Gastroesophageal sphincter (tissue), 3 donors: Measurements from ENCODE around the gene ZNF439.

Source experiments
- CTCF ChIP-seq, 4 experiments: fragments of 200-600 bp in 2 of 4; fragments of 450-650 bp in 2 of 4; sonication (generic) in 1 of 4; IDR thresholded peaks; one replicate each; pipeline ENCODE4 v1.5.1; 2017 to 2019; ENCODE audit warnings: antibody characterized with exemption in 4 of 4, mild to moderate bottlenecking in 2 of 4, moderate library complexity in 2 of 4
- EP300 ChIP-seq: sonication (generic); formaldehyde crosslinking; IDR thresholded peaks from one replicate; pipeline ENCODE4 v1.6.1; 2017; ENCODE audit warnings: antibody characterized with exemption, mild to moderate bottlenecking
- POLR2A ChIP-seq, 2 donors: fragments of 450-650 bp; IDR thresholded peaks; one replicate each; pipeline ENCODE4 v1.6.1; 2017; ENCODE audit warnings: antibody characterized with exemption in 2 of 2, mild to moderate bottlenecking in 2 of 2, moderate library complexity in 1 of 2
- POLR2AphosphoS5 ChIP-seq: sonication (generic); formaldehyde crosslinking; IDR thresholded peaks from one replicate; pipeline ENCODE4 v1.6.1; 2017; ENCODE audit warnings: antibody characterized with exemption

GRCh38 chr19:11872624-11873023, 24.1 kb downstream of the ZNF439 start:
- TF ChIP-seq CTCF (IDR thresholded peaks at IDR 0.05) (no peak), POLR2A (IDR thresholded peaks at IDR 0.05) (no peak), POLR2AphosphoS5 (no peak), EP300 (no peak)
